Aorta (tissue), 4 donors: ENCODE measurements around the gene LENG9. TPM values are rescaled to one million over a fixed set of nuclear protein-coding genes. Genes with fewer than 3 reads are reported as not detected.

ENCODE experiments used
- polyA plus RNA-seq, 2 donors: library from polyadenylated mRNA; stranded (reverse); fragments of 200-250 nt; gene quantifications; one replicate each; pipeline ENCODE4 v1.2.3, GENCODE V29; 2013
- total RNA-seq, 2 donors: library from RNA; stranded (reverse); fragmentation: NEBNext Ultra II Directional; extraction: Animal tissue kit (Norgen Biotek cat#: 25700); gene quantifications; one replicate each; pipeline ENCODE4 v1.2.1, GENCODE V29; 2021
- donor health status: healthy with polysubstance abuse.
- donor health status: Bipolar disorder and iron deficiency.
- donor health status: DM: no; HTN: no; CAD: no.
- donor health status: DM: yes; HTN: yes; CAD: no.

LENG9 gene
- total and polyA plus RNA-seq, 4 donors = 2.1 to 7.4 (median 6.0) TPM

Other genes starting within 250 kb of the LENG9 start
- 10 to 100 TPM; 18.8 to 26.7 TPM for gene LILRB3, start 240.8 kb downstream of the LENG9 start, total RNA-seq
- 1 to 10 TPM in 1 of 2 donors, under 1 TPM in 1; 0.61 to 1.9 TPM for gene LILRB3, start 240.8 kb downstream of the LENG9 start, polyA plus RNA-seq
- gene LILRA6, start 221.0 kb downstream of the LENG9 start, total RNA-seq = 10 to 100 TPM; 13.3 to 14.8 TPM
- 1 to 10 TPM in 1 of 2 donors, under 1 TPM in 1; 0.43 to 4.8 TPM for gene LILRA6, start 221.0 kb downstream of the LENG9 start, polyA plus RNA-seq
- 10 to 100 TPM; 15.0 to 48.7 TPM for gene LILRB5, start 206.5 kb downstream of the LENG9 start, total RNA-seq
- gene LILRB5, start 206.5 kb downstream of the LENG9 start, polyA plus RNA-seq = 1 to 10 TPM; 2.7 to 8.4 TPM
- 10 to 100 TPM; 10.2 to 22.7 TPM for gene LILRB2, start 182.7 kb downstream of the LENG9 start, total RNA-seq
- gene LILRB2, start 182.7 kb downstream of the LENG9 start, polyA plus RNA-seq = 1 to 10 TPM in 1 of 2 donors, under 1 TPM in 1; 0.38 to 2.0 TPM
- gene LILRA5, start 150.6 kb downstream of the LENG9 start, total RNA-seq = 10 to 100 TPM in 1 of 2 donors, 1 to 10 TPM in 1; 5.5 to 10.8 TPM
- 1 to 10 TPM; 1.7 to 3.5 TPM for gene LILRA5, start 150.6 kb downstream of the LENG9 start, polyA plus RNA-seq
- gene LILRA4, start 124.6 kb downstream of the LENG9 start, total RNA-seq = not detected
- gene LILRA4, start 124.6 kb downstream of the LENG9 start, polyA plus RNA-seq = not detected
- 10 to 100 TPM; 27.4 to 78.4 TPM for gene LAIR1, start 98.8 kb downstream of the LENG9 start, total RNA-seq
- 10 to 100 TPM in 1 of 2 donors, 1 to 10 TPM in 1; 2.1 to 17.2 TPM for gene LAIR1, start 98.8 kb downstream of the LENG9 start, polyA plus RNA-seq
- gene TTYH1, start 48.3 kb downstream of the LENG9 start, total RNA-seq = 1 to 10 TPM in 1 of 2 donors, under 1 TPM in 1; 0.94 to 2.2 TPM
- under 1 TPM in 1 of 2 donors, not detected in 1; 0.03 TPM for gene TTYH1, start 48.3 kb downstream of the LENG9 start, polyA plus RNA-seq
- 100 to 1,000 TPM; 166 to 274 TPM for gene LENG8, start 14.6 kb downstream of the LENG9 start, total RNA-seq
- 100 to 1,000 TPM in 1 of 2 donors, 10 to 100 TPM in 1; 39.4 to 336 TPM for gene LENG8, start 14.6 kb downstream of the LENG9 start, polyA plus RNA-seq
- gene CDC42EP5, start 9.5 kb upstream of the LENG9 start, total RNA-seq = 10 to 100 TPM; 45.0 to 52.8 TPM
- gene CDC42EP5, start 9.5 kb upstream of the LENG9 start, polyA plus RNA-seq = 10 to 100 TPM; 40.4 to 55.2 TPM
- gene LAIR2, start 39.1 kb upstream of the LENG9 start, total RNA-seq = 1 to 10 TPM in 1 of 2 donors, under 1 TPM in 1; 0.52 to 2.4 TPM
- not detected for gene LAIR2, start 39.1 kb upstream of the LENG9 start, polyA plus RNA-seq
- 1 to 10 TPM; 3.5 to 3.7 TPM for gene LILRA2, start 110.0 kb upstream of the LENG9 start, total RNA-seq
- 10 to 100 TPM in 1 of 2 donors, 1 to 10 TPM in 1; 2.3 to 10.1 TPM for gene LILRA2, start 110.0 kb upstream of the LENG9 start, polyA plus RNA-seq
- gene LILRA1, start 129.9 kb upstream of the LENG9 start, total RNA-seq = 1 to 10 TPM; 1.4 to 2.0 TPM
- under 1 TPM; 0.08 to 0.88 TPM for gene LILRA1, start 129.9 kb upstream of the LENG9 start, polyA plus RNA-seq
- 10 to 100 TPM in 1 of 2 donors, 1 to 10 TPM in 1; 7.7 to 21.3 TPM for gene LILRB1, start 166.7 kb upstream of the LENG9 start, total RNA-seq
- 1 to 10 TPM in 1 of 2 donors, under 1 TPM in 1; 0.61 to 6.3 TPM for gene LILRB1, start 166.7 kb upstream of the LENG9 start, polyA plus RNA-seq
- 10 to 100 TPM; 10.1 to 15.1 TPM for gene LILRB4, start 199.2 kb upstream of the LENG9 start, total RNA-seq
- 10 to 100 TPM in 1 of 2 donors, under 1 TPM in 1; 1.00 to 11.4 TPM for gene LILRB4, start 199.2 kb upstream of the LENG9 start, polyA plus RNA-seq